ENCODE measurements around the gene DDC. TPM values are rescaled to one million over a fixed set of nuclear protein-coding genes. Genes with fewer than 3 reads are reported as not detected.
A peak's percentile ranks its signal among the peaks of the same experiment; 100 is the strongest.

DDC gene
- total and polyA plus RNA-seq, 4 experiments from 2014 or later, result not detected

DNA sequence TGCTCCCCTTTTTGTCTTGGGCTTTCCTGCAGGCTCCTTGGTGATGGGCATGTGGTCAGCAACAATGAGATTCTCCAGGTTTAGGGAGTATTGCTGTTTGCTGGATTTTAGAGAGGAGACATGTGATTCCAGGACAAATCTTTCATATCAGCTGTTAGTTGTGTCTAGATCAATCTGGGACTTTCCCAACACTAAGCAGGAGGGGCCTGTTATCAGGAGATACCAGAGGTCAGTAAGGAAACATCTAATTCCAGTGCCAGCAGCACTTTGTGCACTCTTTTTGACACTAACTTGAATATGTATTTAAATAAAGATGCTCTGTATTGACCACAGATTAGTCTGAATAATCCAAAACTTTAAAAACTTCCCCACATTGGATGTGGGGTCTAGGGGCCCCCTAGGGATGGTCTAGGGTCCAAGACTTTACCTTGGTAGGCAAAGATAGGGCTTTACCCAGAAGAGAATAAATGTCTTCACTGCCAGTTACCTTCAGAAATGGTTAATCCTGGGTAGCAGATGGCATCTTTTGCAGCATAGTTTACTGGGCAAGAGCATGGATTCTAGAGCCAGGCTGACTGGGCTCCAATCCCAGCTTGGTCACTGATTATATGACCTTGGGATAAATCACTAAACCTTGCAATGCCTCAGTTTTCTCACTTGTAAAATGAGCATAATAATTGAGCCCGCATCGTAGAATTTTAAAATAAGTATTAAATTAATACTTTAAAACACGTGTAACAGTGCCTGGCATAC is 108.7 kb downstream of the DDC start:
- Histone ChIP-seq H3K9me3 (ENCODE audit: control insufficient read depth in 1 of 2, low read length in 2 of 2) (no peaks in the 10 kb centered on the region), H3K4me3 (ENCODE audit: low read length in 2 of 2) (no peak overlapping the region), H3K36me3 (ENCODE audit: insufficient read depth, low read length) (no peaks in the 10 kb centered on the region), H3K27me3 (ENCODE audit: insufficient read depth, low read length) (no peaks in the 10 kb centered on the region), H3K27ac (ENCODE audit: low read depth, low read length) (no peak overlapping the region), H3K4me1 (ENCODE audit: insufficient read depth, low read length) (no peaks in the 10 kb centered on the region)
- peak overlapping the region in 1 of 7 donors; percentile 57 for H3K27ac Mint-ChIP-seq
- no peaks in the 10 kb centered on the region for H3K4me1 Mint-ChIP-seq
- H3K4me3 Mint-ChIP-seq, result no peak overlapping the region
- ChIA-PET POLR2A (ENCODE audit: partially characterized antibody) (no interaction called here), CTCF (ENCODE audit: partially characterized antibody) (interaction anchor here (0.6 to 1.3 kb wide), 2 partner anchors 700 to 704 kb away, joined by 3 read pairs; no protein-coding TSS in a partner anchor)
- H3K9me3 Mint-ChIP-seq, result no peaks in the 10 kb centered on the region
- H3K36me3 Mint-ChIP-seq, result peaks cover 0 to 4% of the 10 kb centered on the region in 2 donors
- peaks cover 0 to 2% of the 10 kb centered on the region in 2 donors for H3K27me3 Mint-ChIP-seq
- intact Hi-C loops (cut with micrococcal nuclease), result no loop called here
- DNase-seq, result no peak

DNA sequence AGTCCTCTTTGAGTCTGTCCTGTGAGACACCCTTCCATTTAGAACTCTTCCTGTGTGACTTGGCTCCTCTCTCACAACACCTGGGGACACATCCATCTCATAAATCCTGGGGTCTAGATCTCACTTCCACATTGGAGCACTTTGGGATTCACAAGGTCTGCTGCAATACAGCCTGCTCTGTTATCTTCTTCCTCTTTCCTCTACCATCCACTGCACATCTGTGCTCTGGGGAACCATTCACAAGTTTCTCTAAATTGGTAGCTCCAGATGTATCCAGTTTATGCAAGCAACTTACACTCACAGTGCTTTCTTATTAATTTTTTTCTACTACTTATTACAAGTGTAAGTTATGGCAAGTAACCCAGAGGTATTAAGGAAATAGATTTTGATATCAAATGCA is 109.5 kb downstream of the DDC start:
- H3K27me3 Mint-ChIP-seq, result peaks cover 0 to 2% of the 10 kb centered on the region in 2 donors
- H3K4me3 Mint-ChIP-seq, result no peak overlapping the region
- peaks cover 0 to 4% of the 10 kb centered on the region in 2 donors for H3K36me3 Mint-ChIP-seq
- no peak for DNase-seq
- H3K36me3 ChIP-seq (ENCODE audit: insufficient read depth, low read length), result no peaks in the 10 kb centered on the region
- intact Hi-C loops (cut with micrococcal nuclease), result no loop called here
- no peaks in the 10 kb centered on the region for H3K27me3 ChIP-seq (ENCODE audit: insufficient read depth, low read length)
- peaks cover 8% of the 10 kb centered on the region for H3K4me1 ChIP-seq (ENCODE audit: insufficient read depth, low read length)
- no peak overlapping the region for H3K27ac ChIP-seq (ENCODE audit: low read depth, low read length)
- H3K9me3 Mint-ChIP-seq, result no peaks in the 10 kb centered on the region
- no peaks in the 10 kb centered on the region for H3K9me3 ChIP-seq (ENCODE audit: control insufficient read depth in 1 of 2, low read length in 2 of 2)
- H3K4me1 Mint-ChIP-seq, result peaks cover 5 to 8% (median 7%) of the 10 kb centered on the region in 4 donors
- ChIA-PET CTCF (ENCODE audit: partially characterized antibody) (interaction anchor here (1.3 to 3.4 kb wide), 2 partner anchors 12 to 705 kb away, joined by 3 to 18 read pairs; no protein-coding TSS in a partner anchor), POLR2A (ENCODE audit: partially characterized antibody) (no interaction called here)
- H3K27ac Mint-ChIP-seq, result peak overlapping the region in 2 of 7 donors; percentile 5 to 62
- H3K4me3 ChIP-seq (ENCODE audit: low read length in 2 of 2), result no peak overlapping the region

DNA sequence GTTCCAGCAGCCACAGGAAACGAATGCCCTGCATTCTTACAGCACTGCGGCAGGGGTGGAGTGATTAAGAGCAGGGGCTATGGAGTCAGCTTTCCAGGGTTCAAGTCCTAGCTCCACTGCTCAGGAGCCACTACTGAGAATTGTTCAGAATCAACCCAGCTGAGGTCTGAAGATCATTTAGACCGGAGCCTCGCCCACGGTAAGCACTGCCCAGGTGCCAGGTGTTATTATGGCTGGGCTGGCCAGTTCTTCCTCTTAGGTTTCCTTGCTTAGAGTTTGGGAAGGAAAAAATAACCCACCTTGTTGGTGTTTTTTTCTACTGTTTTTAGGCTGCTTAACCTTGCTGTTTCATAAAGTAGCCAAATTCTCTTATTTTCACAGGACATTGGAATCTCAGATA is 110.2 kb downstream of the DDC start:
- no peak for DNase-seq
- H3K27ac Mint-ChIP-seq, result no peak overlapping the region
- Histone ChIP-seq H3K4me1 (ENCODE audit: insufficient read depth, low read length) (peaks cover 8% of the 10 kb centered on the region), H3K27me3 (ENCODE audit: insufficient read depth, low read length) (no peaks in the 10 kb centered on the region), H3K27ac (ENCODE audit: low read depth, low read length) (no peak overlapping the region), H3K36me3 (ENCODE audit: insufficient read depth, low read length) (no peaks in the 10 kb centered on the region), H3K9me3 (ENCODE audit: control insufficient read depth in 1 of 2, low read length in 2 of 2) (no peaks in the 10 kb centered on the region), H3K4me3 (ENCODE audit: low read length in 2 of 2) (no peak overlapping the region)
- intact Hi-C loops (cut with micrococcal nuclease), result loop anchor here (5.0 kb wide), 1 partner anchor 707 kb away; no protein-coding TSS in a partner anchor
- H3K36me3 Mint-ChIP-seq, result peaks cover 1 to 4% of the 10 kb centered on the region in 2 donors
- peaks cover 0 to 2% of the 10 kb centered on the region in 2 donors for H3K27me3 Mint-ChIP-seq
- H3K9me3 Mint-ChIP-seq, result no peaks in the 10 kb centered on the region
- H3K4me3 Mint-ChIP-seq, result no peak overlapping the region
- ChIA-PET POLR2A (ENCODE audit: partially characterized antibody) (no interaction called here), CTCF (ENCODE audit: partially characterized antibody) (interaction anchor here (1.0 to 3.4 kb wide), 3 partner anchors 13 to 706 kb away, joined by 3 to 18 read pairs (median 3); no protein-coding TSS in a partner anchor)
- peaks cover 7 to 14% (median 10%) of the 10 kb centered on the region in 4 donors for H3K4me1 Mint-ChIP-seq

DNA sequence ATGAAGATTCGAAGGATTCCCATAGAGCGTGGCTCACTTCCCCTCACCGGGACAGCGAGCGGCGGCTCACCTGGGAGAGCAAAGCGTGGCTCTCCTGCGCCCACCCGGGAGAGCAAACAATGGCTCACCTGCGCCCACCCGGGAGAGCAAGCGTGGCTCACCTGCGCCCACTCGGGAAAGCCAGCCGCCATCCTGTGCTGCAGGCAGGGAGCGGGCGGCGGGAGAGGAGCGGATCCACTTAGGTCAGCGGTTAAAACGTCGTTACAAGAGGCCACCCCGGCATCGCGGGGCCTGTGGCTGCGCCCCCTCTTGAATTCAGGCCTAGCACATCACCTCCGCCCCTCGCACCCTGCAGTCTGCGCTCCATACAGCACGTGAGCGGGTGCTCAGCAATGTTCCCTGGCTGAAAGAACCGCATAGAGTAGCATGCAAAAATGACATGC is 114.6 kb downstream of the DDC start:
- peak overlapping the region; percentile 66 to 73 for H3K4me3 ChIP-seq (ENCODE audit: low read length in 2 of 2)
- Mint-ChIP-seq H3K27ac (peak overlapping the region; percentile 17 to 99 (median 96)), H3K4me3 (peak overlapping the region; percentile 87 to 97 (median 92)), H3K27me3 (no peaks in the 10 kb centered on the region), H3K9me3 (no peaks in the 10 kb centered on the region), H3K36me3 (peaks cover 16 to 17% of the 10 kb centered on the region in 2 donors), H3K4me1 (peaks cover 17 to 28% (median 19%) of the 10 kb centered on the region in 4 donors)
- H3K27ac ChIP-seq (ENCODE audit: low read depth, low read length), result peak overlapping the region; percentile 79
- H3K4me1 ChIP-seq (ENCODE audit: insufficient read depth, low read length), result peaks cover 20% of the 10 kb centered on the region
- peaks cover 11% of the 10 kb centered on the region for H3K36me3 ChIP-seq (ENCODE audit: insufficient read depth, low read length)
- peak in 1 of 5 donors; percentile 29 for DNase-seq
- no peaks in the 10 kb centered on the region for H3K27me3 ChIP-seq (ENCODE audit: insufficient read depth, low read length)
- H3K9me3 ChIP-seq (ENCODE audit: control insufficient read depth in 1 of 2, low read length in 2 of 2), result no peaks in the 10 kb centered on the region
- ChIA-PET POLR2A (ENCODE audit: partially characterized antibody) (interaction anchor here (0.7 to 1.7 kb wide), 6 partner anchors 12 to 211 kb away, joined by 3 to 7 read pairs (median 3); no protein-coding TSS in a partner anchor), CTCF (ENCODE audit: partially characterized antibody) (interaction anchor here (1.2 kb wide), 1 partner anchor 308 kb away, joined by 3 read pairs; no protein-coding TSS in a partner anchor)
- intact Hi-C loops (cut with micrococcal nuclease), result loop anchor here (1.0 to 5.0 kb wide), 3 partner anchors 18 to 712 kb away; partner anchors contain the start of gene ZPBP

DNA sequence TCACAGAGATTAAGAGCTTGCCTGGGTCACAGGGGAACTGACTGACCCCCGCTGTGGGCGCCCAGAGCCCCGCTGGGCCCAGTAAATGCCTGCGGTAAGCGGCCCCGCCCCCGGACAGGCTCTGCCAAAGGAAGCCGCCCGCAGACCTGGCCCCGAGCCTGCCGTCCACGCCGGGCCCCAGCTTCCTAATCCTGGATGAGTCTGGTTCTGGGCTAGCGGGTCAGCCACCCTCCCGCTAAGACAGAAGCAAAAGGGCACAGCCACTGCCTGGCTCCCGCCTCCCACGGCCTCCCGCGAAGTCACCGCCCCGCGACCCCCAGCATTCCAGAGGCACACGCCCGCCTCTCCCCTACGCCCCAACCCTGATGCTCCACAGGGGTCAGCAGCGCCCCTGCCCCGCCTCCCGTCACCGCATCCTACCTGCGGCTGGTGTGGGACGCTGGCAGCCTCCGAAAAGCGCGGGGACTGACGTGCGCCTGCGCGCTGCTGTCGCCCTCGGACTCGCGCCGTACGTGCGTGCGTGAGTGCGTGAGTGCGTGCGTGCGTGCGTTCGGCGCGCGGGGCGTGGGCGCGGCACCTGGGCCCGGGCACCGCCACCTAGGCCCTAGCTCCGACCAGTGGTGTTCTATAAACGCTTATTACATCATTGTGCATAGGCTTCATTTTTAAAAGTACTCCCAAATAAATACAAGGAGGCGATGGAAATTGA is 115.2 kb downstream of the DDC start, which contains the start of gene FIGNL1:
FIGNL1 (minus strand) TSS at position 470 of the 709 bp plus-strand sequence. CDS start 3,063 bp downstream, outside the sequence.
- no peaks in the 10 kb centered on the region for H3K27me3 ChIP-seq (ENCODE audit: insufficient read depth, low read length)
- DNase-seq, result peak; percentile 77 to 85 (median 83)
- H3K9me3 Mint-ChIP-seq, result no peaks in the 10 kb centered on the region
- no peaks in the 10 kb centered on the region for H3K9me3 ChIP-seq (ENCODE audit: control insufficient read depth in 1 of 2, low read length in 2 of 2)
- intact Hi-C loops (cut with micrococcal nuclease), result loop anchor here (1.0 to 5.0 kb wide), 3 partner anchors 18 to 712 kb away; partner anchors contain the start of gene ZPBP
- peaks cover 14 to 20% of the 10 kb centered on the region in 2 donors for H3K36me3 Mint-ChIP-seq
- ChIA-PET CTCF (ENCODE audit: partially characterized antibody) (interaction anchor here (0.9 to 1.2 kb wide), 2 partner anchors 17 to 308 kb away, joined by 3 read pairs; no protein-coding TSS in a partner anchor), POLR2A (ENCODE audit: partially characterized antibody) (interaction anchor here (0.7 to 1.7 kb wide), 7 partner anchors 11 to 243 kb away, joined by 3 to 7 read pairs (median 3); no protein-coding TSS in a partner anchor)
- no peaks in the 10 kb centered on the region for H3K27me3 Mint-ChIP-seq
- H3K27ac Mint-ChIP-seq, result peak within 1 kb of the TSS; percentile 17 to 99 (median 96)
- peak within 1 kb of the TSS; percentile 79 for H3K27ac ChIP-seq (ENCODE audit: low read depth, low read length)
- peaks cover 20% of the 10 kb centered on the region for H3K4me1 ChIP-seq (ENCODE audit: insufficient read depth, low read length)
- H3K4me3 ChIP-seq (ENCODE audit: low read length in 2 of 2), result peak within 1 kb of the TSS; percentile 66 to 73
- H3K4me1 Mint-ChIP-seq, result peaks cover 17 to 28% (median 19%) of the 10 kb centered on the region in 4 donors
- peak within 1 kb of the TSS; percentile 87 to 97 (median 92) for H3K4me3 Mint-ChIP-seq
- peaks cover 17% of the 10 kb centered on the region for H3K36me3 ChIP-seq (ENCODE audit: insufficient read depth, low read length)

DNA sequence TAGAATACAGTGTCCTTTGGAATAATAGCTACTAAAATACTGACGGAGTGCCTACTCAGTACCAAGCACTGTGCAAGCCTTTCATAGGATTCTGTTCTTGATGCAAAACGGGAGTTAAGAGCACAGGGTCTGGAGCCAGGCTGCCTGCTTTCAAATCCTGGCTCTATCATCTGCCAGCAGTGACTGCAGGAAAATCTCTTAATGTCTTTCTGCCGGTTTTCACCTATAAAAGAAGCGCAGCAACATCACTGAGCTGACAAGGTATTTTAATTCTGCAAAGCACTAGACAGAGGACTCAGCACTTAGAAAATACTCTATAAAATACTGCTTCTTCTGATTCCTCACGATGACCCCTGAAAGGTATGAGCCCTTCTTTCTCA is 115.7 kb downstream of the DDC start:
- Histone ChIP-seq H3K27ac (ENCODE audit: low read depth, low read length) (peak overlapping the region; percentile 79), H3K4me1 (ENCODE audit: insufficient read depth, low read length) (peaks cover 20% of the 10 kb centered on the region), H3K9me3 (ENCODE audit: control insufficient read depth in 1 of 2, low read length in 2 of 2) (no peaks in the 10 kb centered on the region), H3K4me3 (ENCODE audit: low read length in 2 of 2) (peak overlapping the region; percentile 42 to 73), H3K36me3 (ENCODE audit: insufficient read depth, low read length) (peaks cover 17% of the 10 kb centered on the region), H3K27me3 (ENCODE audit: insufficient read depth, low read length) (no peaks in the 10 kb centered on the region)
- peak overlapping the region; percentile 17 to 97 (median 95) for H3K27ac Mint-ChIP-seq
- H3K4me3 Mint-ChIP-seq, result peak overlapping the region; percentile 87 to 95 (median 91)
- no peaks in the 10 kb centered on the region for H3K9me3 Mint-ChIP-seq
- ChIA-PET POLR2A (ENCODE audit: partially characterized antibody) (interaction anchor here (1.1 to 1.7 kb wide), 5 partner anchors 11 to 243 kb away, joined by 3 to 7 read pairs (median 3); no protein-coding TSS in a partner anchor), CTCF (ENCODE audit: partially characterized antibody) (interaction anchor here (0.9 to 1.2 kb wide), 2 partner anchors 18 to 307 kb away, joined by 3 read pairs; no protein-coding TSS in a partner anchor)
- intact Hi-C loops (cut with micrococcal nuclease), result no loop called here
- H3K36me3 Mint-ChIP-seq, result peaks cover 14 to 21% of the 10 kb centered on the region in 2 donors
- peak in 1 of 5 donors; percentile 4 for DNase-seq
- H3K4me1 Mint-ChIP-seq, result peaks cover 17 to 28% (median 19%) of the 10 kb centered on the region in 4 donors
- no peaks in the 10 kb centered on the region for H3K27me3 Mint-ChIP-seq

Measured in CD4-positive, alpha-beta memory T cell (primary cell).